HG02973 (cell line): ENCODE data around the gene TMEM116.

Experiments used
- ATAC-seq: cut with Tn5 transposase; IDR thresholded peaks from one replicate; pipeline ENCODE4 v1.9.1; 2021; ENCODE audit warnings: moderate library complexity; ENCODE audit not compliant: unreplicated experiment

The TMEM116 gene

DNA sequence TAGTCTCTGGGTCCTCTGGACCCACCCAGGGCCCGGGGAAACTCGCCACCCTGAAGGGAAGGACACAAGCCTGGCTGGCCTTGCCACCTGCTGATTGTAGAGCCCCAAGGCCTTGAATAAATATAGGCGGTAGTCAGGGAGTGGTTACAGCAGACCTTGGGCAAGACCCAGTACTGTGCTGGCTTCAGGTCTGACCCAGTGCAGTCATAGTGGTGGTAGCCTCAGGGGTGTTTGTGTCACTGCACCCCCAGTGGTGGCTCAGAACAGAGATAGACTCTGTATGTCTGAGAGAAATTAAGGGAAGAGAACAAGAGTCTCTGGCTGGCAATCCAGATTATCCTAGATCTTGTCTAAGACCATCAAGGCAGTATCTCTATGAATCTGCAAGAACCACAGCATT, 107.5 kb downstream of the TMEM116 start:
- no peak for ATAC-seq

DNA sequence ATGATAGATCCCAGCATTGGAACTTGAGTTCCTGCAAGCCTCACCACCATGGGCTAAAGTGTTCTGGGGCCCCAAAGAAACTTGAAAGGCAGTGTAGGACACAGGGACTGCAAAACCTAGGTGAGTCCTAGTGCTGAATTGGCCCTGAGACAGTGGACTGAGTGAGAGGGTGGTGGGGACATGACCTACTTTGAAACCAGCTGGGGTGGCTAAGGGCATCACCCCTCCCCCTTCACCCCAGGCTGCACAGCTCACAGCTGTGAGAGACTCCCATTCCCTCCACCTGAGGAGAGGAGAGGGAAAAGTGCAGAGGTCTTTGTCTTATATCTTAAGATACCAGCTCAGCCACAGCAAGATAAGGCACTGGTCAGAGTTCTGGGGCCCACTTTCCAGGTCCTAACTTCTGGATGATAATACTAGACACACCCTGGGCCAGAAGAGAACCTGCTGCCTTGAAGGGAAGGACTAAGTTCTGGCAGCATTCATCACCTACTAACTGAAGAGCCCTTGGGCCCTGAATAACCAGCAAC, 108.5 kb downstream of the TMEM116 start:
- no peak for ATAC-seq

DNA sequence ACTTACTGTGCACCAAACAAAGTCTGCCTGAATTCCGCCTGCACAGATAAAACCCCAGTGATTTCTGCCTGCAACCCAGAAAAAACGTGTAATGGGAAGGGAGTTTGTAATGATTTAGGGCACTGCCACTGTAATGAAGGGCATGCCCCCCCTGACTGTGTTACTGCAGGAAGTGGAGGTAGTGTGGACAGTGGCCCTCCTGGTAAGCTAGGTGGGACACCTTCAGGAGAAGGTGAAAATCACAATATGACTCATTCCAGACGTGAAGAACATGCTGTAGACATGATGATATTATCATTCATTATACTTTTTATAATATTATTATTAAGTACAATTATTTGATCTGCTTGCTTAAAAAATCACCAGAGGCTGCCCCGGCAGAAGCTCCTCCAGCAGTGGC, 111.8 kb downstream of the TMEM116 start:
- no peak for ATAC-seq

DNA sequence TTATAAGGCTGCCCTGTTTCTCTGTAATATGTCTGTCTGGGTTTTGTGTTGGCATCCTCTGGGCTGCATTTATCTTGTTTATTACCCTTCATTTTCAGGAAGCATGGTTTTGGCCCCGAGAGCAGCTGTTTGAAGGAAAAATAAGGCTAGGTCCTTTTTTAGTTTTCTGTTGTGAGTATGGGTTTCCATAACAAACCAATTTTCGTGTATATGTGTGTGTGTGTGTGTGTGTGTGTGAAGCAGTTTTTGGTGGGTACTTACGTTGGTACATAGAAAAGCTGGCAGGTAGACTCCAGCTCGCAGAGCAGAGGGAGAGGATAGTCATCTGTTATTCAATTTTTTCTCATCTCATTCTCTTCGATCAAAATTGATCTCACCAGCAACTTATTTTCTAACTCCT, 118.4 kb downstream of the TMEM116 start:
- no peak for ATAC-seq

GRCh38 chr12:111893287-111893686, 119.7 kb downstream of the TMEM116 start:
- no peak for ATAC-seq

GRCh38 chr12:111887926-111888745, 124.8 kb downstream of the TMEM116 start:
- no peak for ATAC-seq

GRCh38 chr12:111886662-111887545, 126.1 kb downstream of the TMEM116 start:
- ATAC-seq, result no peak

GRCh38 chr12:111881716-111882115, 131.2 kb downstream of the TMEM116 start:
- ATAC-seq, result no peak
